ENCODE results near the gene IGSF8. TPM values are rescaled to one million over a fixed set of nuclear protein-coding genes. Genes with fewer than 3 reads are reported as not detected.
"Not testable (repeated sequence)": the region's sequence is repeated elsewhere in the genome, so short reads cannot be mapped to it uniquely, and the experiment has no call there.

Gene IGSF8
- total RNA-seq, 1 donor from 2014 or later = 17.2 TPM

GRCh38 chr1:160114085-160114484 lies 15.7 kb upstream of the IGSF8 start:
- no peak overlapping the region for H3K4me3 Mint-ChIP-seq (ENCODE audit: unreplicated experiment)
- no peaks in the 10 kb centered on the region for H3K9me3 Mint-ChIP-seq (ENCODE audit: unreplicated experiment)
- H3K27me3 Mint-ChIP-seq (ENCODE audit: unreplicated experiment) = peaks cover 11% of the 10 kb centered on the region
- DNase-seq (ENCODE audit: low spot score) = no peak
- no peak overlapping the region for H3K27ac Mint-ChIP-seq (ENCODE audit: unreplicated experiment)
- H3K36me3 Mint-ChIP-seq (ENCODE audit: low read depth, unreplicated experiment) = peaks cover 4% of the 10 kb centered on the region
- peaks cover 17% of the 10 kb centered on the region for H3K4me1 Mint-ChIP-seq (ENCODE audit: unreplicated experiment)
- TF ChIP-seq CTCF (IDR thresholded peaks at IDR 0.05; ENCODE audit: unreplicated experiment) = no peak

GRCh38 chr1:160113407-160113806 lies 15.0 kb upstream of the IGSF8 start:
- Mint-ChIP-seq H3K4me1 (ENCODE audit: unreplicated experiment) (peaks cover 21% of the 10 kb centered on the region), H3K27ac (ENCODE audit: unreplicated experiment) (no peak overlapping the region)
- DNase-seq (ENCODE audit: low spot score) = no peak

GRCh38 chr1:160112357-160112756 lies 13.9 kb upstream of the IGSF8 start:
- peaks cover 14% of the 10 kb centered on the region for H3K27me3 Mint-ChIP-seq (ENCODE audit: unreplicated experiment)
- peaks cover 16% of the 10 kb centered on the region for H3K4me1 Mint-ChIP-seq (ENCODE audit: unreplicated experiment)
- H3K9me3 Mint-ChIP-seq (ENCODE audit: unreplicated experiment) = no peaks in the 10 kb centered on the region
- peaks cover 4% of the 10 kb centered on the region for H3K36me3 Mint-ChIP-seq (ENCODE audit: low read depth, unreplicated experiment)
- no peak overlapping the region for H3K4me3 Mint-ChIP-seq (ENCODE audit: unreplicated experiment)
- no peak for DNase-seq (ENCODE audit: low spot score)
- no peak for TF ChIP-seq CTCF (IDR thresholded peaks at IDR 0.05; ENCODE audit: unreplicated experiment)
- no peak overlapping the region for H3K27ac Mint-ChIP-seq (ENCODE audit: unreplicated experiment)

More at GRCh38 chr1:160113407-160113806, 15.0 kb upstream of the IGSF8 start:
- Mint-ChIP-seq H3K4me3 (ENCODE audit: unreplicated experiment) (no peak overlapping the region), H3K36me3 (ENCODE audit: low read depth, unreplicated experiment) (peaks cover 4% of the 10 kb centered on the region), H3K9me3 (ENCODE audit: unreplicated experiment) (no peaks in the 10 kb centered on the region), H3K27me3 (ENCODE audit: unreplicated experiment) (peaks cover 14% of the 10 kb centered on the region)
- no peak for TF ChIP-seq CTCF (IDR thresholded peaks at IDR 0.05; ENCODE audit: unreplicated experiment)

- H3K27ac Mint-ChIP-seq (ENCODE audit: unreplicated experiment); DNase-seq (ENCODE audit: low spot score); H3K36me3 Mint-ChIP-seq (ENCODE audit: low read depth, unreplicated experiment); H3K4me3 Mint-ChIP-seq (ENCODE audit: unreplicated experiment); H3K9me3 Mint-ChIP-seq (ENCODE audit: unreplicated experiment): not testable (repeated sequence)
- H3K27me3 Mint-ChIP-seq (ENCODE audit: unreplicated experiment) = peaks cover 16% of the 10 kb centered on the region
- peaks cover 19% of the 10 kb centered on the region for H3K4me1 Mint-ChIP-seq (ENCODE audit: unreplicated experiment)
Observed at GRCh38 chr1:160111462-160111861, 13.0 kb upstream of the IGSF8 start.

- TF ChIP-seq CTCF (IDR thresholded peaks at IDR 0.05; ENCODE audit: unreplicated experiment) = no peak
- no peaks in the 10 kb centered on the region for H3K9me3 Mint-ChIP-seq (ENCODE audit: unreplicated experiment)
- DNase-seq (ENCODE audit: low spot score) = no peak
- H3K4me3 Mint-ChIP-seq (ENCODE audit: unreplicated experiment) = no peak overlapping the region
- H3K27ac Mint-ChIP-seq (ENCODE audit: unreplicated experiment) = no peak overlapping the region
- H3K4me1 Mint-ChIP-seq (ENCODE audit: unreplicated experiment) = peaks cover 26% of the 10 kb centered on the region
- peaks cover 18% of the 10 kb centered on the region for H3K27me3 Mint-ChIP-seq (ENCODE audit: unreplicated experiment)
- H3K36me3 Mint-ChIP-seq (ENCODE audit: low read depth, unreplicated experiment) = peaks cover 4% of the 10 kb centered on the region
Observed at GRCh38 chr1:160109686-160110085, 11.3 kb upstream of the IGSF8 start.

Measured in endothelial cell (in vitro differentiated cells).